Measurements from ENCODE around the gene CKM.

DNA sequence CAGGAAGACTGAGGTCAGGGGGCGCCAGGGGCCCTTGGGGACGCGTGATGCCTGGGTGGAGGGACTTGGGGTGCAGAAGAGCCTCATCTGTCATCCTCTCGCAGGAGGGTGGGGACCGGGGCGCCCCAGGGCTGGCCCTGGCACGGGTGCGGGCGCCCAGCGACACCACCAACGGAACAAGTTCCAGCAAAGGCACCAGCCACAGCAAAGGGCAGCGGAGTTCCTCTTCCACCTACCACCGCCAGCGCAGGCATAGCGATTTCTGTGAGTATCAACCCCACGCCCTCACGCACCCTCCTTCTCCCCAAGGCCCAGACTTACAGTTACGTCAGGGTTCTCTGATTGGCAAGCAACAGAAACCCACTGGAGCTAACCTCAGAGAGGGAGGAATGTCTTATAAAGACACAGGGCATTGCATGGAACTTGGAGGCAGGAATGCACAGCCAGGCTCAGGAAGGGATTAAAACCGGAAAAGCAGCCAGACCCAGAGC, 42.2 kb downstream of the CKM start:
- TF ChIP-seq, protein P1, sequence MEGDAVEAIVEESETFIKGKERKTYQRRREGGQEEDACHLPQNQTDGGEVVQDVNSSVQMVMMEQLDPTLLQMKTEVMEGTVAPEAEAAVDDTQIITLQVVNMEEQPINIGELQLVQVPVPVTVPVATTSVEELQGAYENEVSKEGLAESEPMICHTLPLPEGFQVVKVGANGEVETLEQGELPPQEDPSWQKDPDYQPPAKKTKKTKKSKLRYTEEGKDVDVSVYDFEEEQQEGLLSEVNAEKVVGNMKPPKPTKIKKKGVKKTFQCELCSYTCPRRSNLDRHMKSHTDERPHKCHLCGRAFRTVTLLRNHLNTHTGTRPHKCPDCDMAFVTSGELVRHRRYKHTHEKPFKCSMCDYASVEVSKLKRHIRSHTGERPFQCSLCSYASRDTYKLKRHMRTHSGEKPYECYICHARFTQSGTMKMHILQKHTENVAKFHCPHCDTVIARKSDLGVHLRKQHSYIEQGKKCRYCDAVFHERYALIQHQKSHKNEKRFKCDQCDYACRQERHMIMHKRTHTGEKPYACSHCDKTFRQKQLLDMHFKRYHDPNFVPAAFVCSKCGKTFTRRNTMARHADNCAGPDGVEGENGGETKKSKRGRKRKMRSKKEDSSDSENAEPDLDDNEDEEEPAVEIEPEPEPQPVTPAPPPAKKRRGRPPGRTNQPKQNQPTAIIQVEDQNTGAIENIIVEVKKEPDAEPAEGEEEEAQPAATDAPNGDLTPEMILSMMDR (IDR thresholded peaks at IDR 0.05): no peak
- TF ChIP-seq POLR2A (IDR thresholded peaks at IDR 0.05) (no peak), POLR2AphosphoS5 (IDR thresholded peaks at IDR 0.05) (no peak)
